SK-N-SH (cell line): Measurements from ENCODE around the gene VAMP1. TPM values are rescaled to one million over a fixed set of nuclear protein-coding genes. Genes with fewer than 3 reads are reported as not detected.

Experiments
- CTCF ChIA-PET: fragments of 300-600, 350-600 bp; formaldehyde crosslinking; extraction: SDS; loops from one replicate; lab custom pipeline; 2021; lab: Yijun Ruan, JAX
- POLR2A ChIA-PET: fragments of 350-600 bp; sonication (Branson Sonifier 250); formaldehyde crosslinking; extraction: SDS; loops from one replicate; lab custom pipeline; 2020; ENCODE audit warnings: antibody characterized with exemption, inconsistent platforms; lab: Yijun Ruan, JAX
- DNase-seq: peaks from one replicate; pipeline ENCODE4 v3.0.0; 2012
- H2AFZ ChIP-seq: fragments of 200-600 bp; sonication (generic); 2 replicates; pipeline ENCODE4 v1.8.1; 2016; ENCODE audit warnings: antibody characterized with exemption, mild to moderate bottlenecking, low read depth
- H3F3A ChIP-seq: fragments of 200-600 bp; sonication (generic); replicated peaks from 2 replicates; pipeline ENCODE3; 2016; ENCODE audit warnings: antibody characterized with exemption, mild to moderate bottlenecking; ENCODE audit not compliant: insufficient read depth
- H3K27ac ChIP-seq, 2 experiments: fragments of 200-500 bp in 1 of 2; fragments of 200-600 bp in 1 of 2; sonication (Bioruptor generic) in 1 of 2; sonication (generic), shearing (Covaris generic) in 1 of 2; 2 replicates each; pipeline versions ENCODE4 v1.5.1 to v1.6.1; 2014 to 2016; ENCODE audit warnings: low read depth in 2 of 2, inconsistent platforms in 1 of 2, low read length in 1 of 2, mild to moderate bottlenecking in 1 of 2, mixed read lengths in 1 of 2
- H3K27me3 ChIP-seq: fragments of 200-600 bp; sonication (generic), shearing (Covaris generic); 2 replicates; pipeline ENCODE4 v1.6.1; 2016; ENCODE audit warnings: mixed run types; ENCODE audit not compliant: insufficient read depth
- H3K36me3 ChIP-seq, 2 experiments: fragments of 200-500 bp in 1 of 2; fragments of 200-600 bp in 1 of 2; sonication (Bioruptor generic) in 1 of 2; sonication (generic) in 1 of 2; replicated peaks in 1 of 2; 2 replicates each; pipeline versions ENCODE3 to v1.5.1; 2014 to 2016; ENCODE audit warnings: low read length in 1 of 2, mild to moderate bottlenecking in 1 of 2; ENCODE audit not compliant: insufficient read depth in 2 of 2, control insufficient read depth in 1 of 2
- H3K4me1 ChIP-seq, 2 experiments: fragments of 200-500 bp in 1 of 2; fragments of 200-600 bp in 1 of 2; sonication (Bioruptor generic) in 1 of 2; sonication (generic), shearing (Covaris generic) in 1 of 2; 2 replicates each; pipeline versions ENCODE4 v1.5.1 to v1.6.1; 2014 to 2016; ENCODE audit warnings: low read depth in 1 of 2, low read length in 1 of 2, mixed run types in 1 of 2; ENCODE audit not compliant: insufficient read depth in 2 of 2, control insufficient read depth in 1 of 2
- H3K4me2 ChIP-seq: fragments of 200-600 bp; sonication (generic), shearing (Covaris generic); 2 replicates; pipeline ENCODE4 v1.6.1; 2017; ENCODE audit warnings: mixed run types
- H3K4me3 ChIP-seq, 2 experiments: fragments of 200-500 bp in 1 of 2; fragments of 200-600 bp in 1 of 2; sonication (Bioruptor generic) in 1 of 2; sonication (generic), shearing (Covaris generic) in 1 of 2; 2 replicates each; pipeline versions ENCODE4 v1.5.1 to v1.8.1; 2014 to 2016; ENCODE audit warnings: low read depth in 2 of 2, inconsistent platforms in 1 of 2, low read length in 1 of 2, mild to moderate bottlenecking in 1 of 2, mixed read lengths in 1 of 2, moderate library complexity in 1 of 2
- H3K79me2 ChIP-seq: fragments of 200-600 bp; sonication (generic); 2 replicates; pipeline ENCODE4 v1.8.1; 2017; ENCODE audit warnings: mild to moderate bottlenecking; ENCODE audit not compliant: insufficient read depth
- H3K9ac ChIP-seq: fragments of 200-600 bp; sonication (generic); 2 replicates; pipeline ENCODE4 v1.6.1; 2017; ENCODE audit warnings: mixed run types
- H3K9me2 ChIP-seq: fragments of 200-600 bp; sonication (generic); 2 replicates; pipeline ENCODE4 v1.6.1; 2017; ENCODE audit warnings: mixed run types
- H3K9me3 ChIP-seq: fragments of 200-600 bp; sonication (generic); 2 replicates; pipeline ENCODE4 v1.6.1; 2017; ENCODE audit warnings: mixed run types, mild to moderate bottlenecking, moderate library complexity
- H4K20me1 ChIP-seq: fragments of 200-600 bp; sonication (generic); 2 replicates; pipeline ENCODE4 v1.6.1; 2017; ENCODE audit warnings: mild to moderate bottlenecking, mixed run types; ENCODE audit not compliant: insufficient read depth
- CHD2 ChIP-seq: fragments of 150-350 bp; IDR thresholded peaks from 2 replicates; pipeline ENCODE4 v1.6.1; 2018; ENCODE audit warnings: low read length; ENCODE audit not compliant: partially characterized antibody
- FOXJ3 ChIP-seq: sonication (generic); formaldehyde crosslinking; IDR thresholded peaks from 2 replicates; pipeline ENCODE4 v1.5.1; 2020; ENCODE audit warnings: mild to moderate bottlenecking, missing genetic modification reagents
- IRF3 ChIP-seq: fragments of 150-350 bp; IDR thresholded peaks from 2 replicates; pipeline ENCODE4 v1.6.1; 2016; ENCODE audit warnings: mild to moderate bottlenecking, low read depth, low read length
- JUND ChIP-seq: IDR thresholded peaks from 2 replicates; pipeline ENCODE4 v1.4.0; 2012
- MXI1 ChIP-seq: IDR thresholded peaks from 2 replicates; pipeline ENCODE4 v1.6.1; 2012; ENCODE audit warnings: mild to moderate bottlenecking, low read depth, low read length, improper control_type of control experiment
- PBX3 ChIP-seq: IDR thresholded peaks from 2 replicates; pipeline ENCODE4; 2012
- WGBS: methylation state at CpG from one replicate; pipeline ENCODE4 v1.1.6; 2017; ENCODE audit warnings: low lambda C conversion rate; 5-methylcytosine and 5-hydroxymethylcytosine counted together
- polyA plus RNA-seq, 3 experiments: library from polyadenylated mRNA; depleted of rRNA; stranded (reverse); fragments of >200 nt; gene quantifications; 2 replicates each; pipeline ENCODE4 v1.2.3, GENCODE V29; 2012

Gene VAMP1
- polyA plus RNA-seq, 1 of the 3 experiments (the other 2 are of a cell fraction), result 36.8 TPM

GRCh38 chr12:6450869-6451347 lies 19.6 kb downstream of the VAMP1 start:
- H3K4me2 ChIP-seq, result peak overlapping the region; percentile 86
- POLR2A ChIA-PET, result interaction anchor here (1.5 to 3.3 kb wide), 4 partner anchors 13 to 84 kb away, joined by 5 to 19 read pairs (median 8); partner anchors contain the start of genes GAPDH and VAMP1
- H3K9ac ChIP-seq, result peak overlapping the region; percentile 81
- 39% methylated on average over 11 of the region's 11 CpGs for WGBS
- H3K9me2 ChIP-seq, result no peaks in the 10 kb centered on the region
- H2AFZ ChIP-seq, result peak overlapping the region; percentile 90
- H3K27ac ChIP-seq, result peak overlapping the region; percentile 85 to 91; a peak in 3 of 4 replicates
- H3K4me1 ChIP-seq, result peaks cover 11 to 29% of the 10 kb centered on the region in 2 experiments; a peak in 2 of 4 replicates
- peaks cover 0 to 3% of the 10 kb centered on the region in 2 experiments for H3K36me3 ChIP-seq
- no peaks in the 10 kb centered on the region for H4K20me1 ChIP-seq
- CTCF ChIA-PET, result interaction anchor here (0.7 to 5.2 kb wide), 7 partner anchors 13 to 87 kb away, joined by 3 to 33 read pairs (median 3); partner anchors contain the start of gene VAMP1
- DNase-seq, result no peak
- H3K9me3 ChIP-seq, result no peaks in the 10 kb centered on the region
- no peaks in the 10 kb centered on the region for H3K27me3 ChIP-seq
- H3F3A ChIP-seq, result peaks cover 10% of the 10 kb centered on the region
- H3K79me2 ChIP-seq, result no peaks in the 10 kb centered on the region
- H3K4me3 ChIP-seq, result peak overlapping the region; percentile 63 to 69
- TF ChIP-seq MXI1 (no peak), CHD2 (peak; percentile 21)

DNA sequence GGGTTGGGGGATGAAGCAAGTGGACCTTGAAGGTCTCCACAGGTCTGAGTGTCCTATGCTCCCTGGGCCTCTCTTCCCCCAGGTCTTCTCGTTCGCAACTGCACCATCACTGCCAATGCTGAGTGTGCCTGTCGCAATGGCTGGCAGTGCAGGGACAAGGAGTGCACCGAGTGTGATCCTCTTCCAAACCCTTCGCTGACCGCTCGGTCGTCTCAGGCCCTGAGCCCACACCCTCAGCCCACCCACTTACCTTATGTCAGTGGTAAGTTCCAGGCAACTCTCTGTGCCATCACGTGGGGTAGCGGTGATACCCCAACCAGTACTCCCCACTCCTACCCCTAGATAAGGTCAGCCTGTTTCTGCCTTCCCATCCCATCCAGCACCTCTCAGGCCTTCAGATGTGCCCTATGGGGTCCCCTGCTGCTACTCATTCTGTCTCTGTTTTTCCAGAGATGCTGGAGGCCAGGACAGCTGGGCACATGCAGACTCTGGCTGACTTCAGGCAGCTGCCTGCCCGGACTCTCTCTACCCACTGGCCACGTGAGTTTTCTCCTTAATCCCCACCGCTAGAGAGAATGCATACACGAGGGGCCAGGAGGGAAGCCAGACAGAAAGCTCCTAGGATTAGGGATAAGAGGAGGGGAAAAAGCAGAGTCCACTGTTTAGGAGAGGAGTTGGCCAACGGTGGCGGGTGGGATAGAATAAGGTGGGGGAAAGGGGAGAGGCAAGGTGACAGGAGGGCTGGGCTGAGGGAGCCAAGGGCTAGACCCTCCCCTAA lies 20.2 kb downstream of the VAMP1 start:
- Histone ChIP-seq H3F3A (peaks cover 9% of the 10 kb centered on the region), H4K20me1 (no peaks in the 10 kb centered on the region), H3K4me1 (peaks cover 11 to 29% of the 10 kb centered on the region in 2 experiments; a peak in 2 of 4 replicates), H2AFZ (no peak overlapping the region), H3K27ac (peak overlapping the region in 1 of 2 experiments; percentile 91; a peak in 2 of 4 replicates), H3K27me3 (no peaks in the 10 kb centered on the region), H3K4me2 (peak overlapping the region; percentile 86), H3K9ac (peak overlapping the region; percentile 81; the same call in 1 of the 2 replicates), H3K4me3 (peak overlapping the region; percentile 63 to 69), H3K36me3 (peaks cover 0 to 3% of the 10 kb centered on the region in 2 experiments), H3K9me2 (no peaks in the 10 kb centered on the region), H3K9me3 (no peaks in the 10 kb centered on the region), H3K79me2 (no peaks in the 10 kb centered on the region)
- CTCF ChIA-PET, result interaction anchor here (0.7 to 5.2 kb wide), 4 partner anchors 15 to 88 kb away, joined by 3 to 33 read pairs (median 12); no protein-coding TSS in a partner anchor
- DNase-seq, result no peak
- 93% methylated on average over 16 of the region's 16 CpGs for WGBS
- POLR2A ChIA-PET, result interaction anchor here (2.4 to 3.3 kb wide), 2 partner anchors 20 to 84 kb away, joined by 9 to 19 read pairs; partner anchors contain the start of genes GAPDH and VAMP1
- TF ChIP-seq JUND (no peak), IRF3 (no peak), FOXJ3 (no peak), PBX3 (no peak)
